GM12878 (cell line): ENCODE results near the gene BEST1. TPM values are rescaled to one million over a fixed set of nuclear protein-coding genes. Genes with fewer than 3 reads are reported as not detected.

Experiments
- ATAC-seq: fragments of 200-7000 bp; cut with Tn5 transposase; 3 replicates; pipeline ENCODE4 v1.9.1; 2020; ENCODE audit warnings: mild to moderate bottlenecking, moderate library complexity
- BruUV-seq: library from RNA; stranded (reverse); fragments of 400-500 nt; replicated peaks from 2 replicates; lab custom pipeline; 2021; lab: Mats Ljungman, UMichigan
- CTCF ChIA-PET: fragments of 300-600 bp; sonication (Branson Sonifier 250); formaldehyde crosslinking; extraction: SDS; loops from one replicate; lab custom pipeline; 2021; ENCODE audit warnings: inconsistent platforms; lab: Yijun Ruan, JAX
- POLR2A ChIA-PET: fragments of 350-600 bp; formaldehyde crosslinking; extraction: SDS; loops from one replicate; lab custom pipeline; 2021; ENCODE audit warnings: inconsistent platforms; lab: Charles Lee
- RAD21 ChIA-PET: fragments of 300-600 bp; sonication (Branson Sonifier 250); formaldehyde crosslinking; loops from one replicate; lab custom pipeline; 2023; ENCODE audit warnings: antibody characterized with exemption; ENCODE audit not compliant: unreplicated experiment; lab: Charles Lee
- SMC1A ChIA-PET: fragments of 300-600 bp; sonication (Branson Sonifier 250); formaldehyde crosslinking; loops from one replicate; lab custom pipeline; 2023; ENCODE audit not compliant: unreplicated experiment, uncharacterized antibody; lab: Charles Lee
- DNase-seq: peaks from one replicate; pipeline ENCODE4 v3.0.0-alpha.2; 2011; ENCODE audit warnings: low read depth, low spot score
- FAIRE-seq: peaks from 3 replicates; lab custom pipeline; 2011; peaks lifted over from hg19 to GRCh38; lab: Jason Lieb, UNC
- H2AFZ ChIP-seq: 2 replicates; pipeline ENCODE4 v1.6.0; 2011; ENCODE audit warnings: low read depth, low read length, control low read depth; ENCODE audit not compliant: control insufficient read depth
- H3K27ac ChIP-seq: 2 replicates; pipeline ENCODE4 v1.5.1; 2011; ENCODE audit warnings: control low read depth; ENCODE audit not compliant: control insufficient read depth, insufficient read depth
- H3K27me3 ChIP-seq, 2 experiments: replicated peaks in 1 of 2; 2 replicates each; pipeline versions ENCODE4 v1.6.0 to v1.6.1; 2011; ENCODE audit warnings: low read length in 1 of 2; ENCODE audit not compliant: control insufficient read depth in 2 of 2, insufficient read depth in 2 of 2
- H3K36me3 ChIP-seq, 2 experiments: 2 replicates each; pipeline ENCODE4 v1.5.1; 2011; ENCODE audit warnings: low read length in 1 of 2; ENCODE audit not compliant: control insufficient read depth in 2 of 2, insufficient read depth in 2 of 2
- H3K4me1 ChIP-seq: 2 replicates; pipeline ENCODE4 v1.6.1; 2011; ENCODE audit warnings: mild to moderate bottlenecking, low read length, moderate library complexity, mixed read lengths; ENCODE audit not compliant: control insufficient read depth, insufficient read depth
- H3K4me2 ChIP-seq: 2 replicates; pipeline ENCODE4 v1.6.0; 2011; ENCODE audit warnings: control low read depth; ENCODE audit not compliant: control insufficient read depth, insufficient read depth
- H3K4me3 ChIP-seq: fragments of 200-600 bp; sonication (generic); 2 replicates; pipeline ENCODE4 v1.5.1; 2016
- H3K79me2 ChIP-seq: 2 replicates; pipeline ENCODE4 v1.6.0; 2011; ENCODE audit warnings: low read length; ENCODE audit not compliant: control insufficient read depth, insufficient read depth
- H3K9ac ChIP-seq: 2 replicates; pipeline ENCODE4 v1.8.0; 2011; ENCODE audit warnings: low read length, control low read depth, mixed read lengths; ENCODE audit not compliant: control insufficient read depth, insufficient read depth
- H3K9me3 ChIP-seq: replicated peaks from 3 replicates; pipeline ENCODE4 v1.5.1; 2011; ENCODE audit warnings: mild to moderate bottlenecking, low read length; ENCODE audit not compliant: control insufficient read depth, insufficient read depth
- H4K20me1 ChIP-seq: 2 replicates; pipeline ENCODE4 v1.6.0; 2011; ENCODE audit not compliant: control insufficient read depth, insufficient read depth
- POLR2AphosphoS5 ChIP-seq: IDR thresholded peaks from 2 replicates; pipeline ENCODE4 v1.6.1; 2011; ENCODE audit warnings: mild to moderate bottlenecking, low read length, inconsistent platforms
- WGBS: methylation state at CpG from one replicate; pipeline ENCODE4 v1.1.6; 2016; ENCODE audit warnings: low lambda C conversion rate; ENCODE audit not compliant: insufficient replicate concordance, insufficient coverage; ENCODE audit errors: missing lambda C conversion rate; 5-methylcytosine and 5-hydroxymethylcytosine counted together
- in situ Hi-C: fragments of 300-500 bp; cut with MboI; formaldehyde crosslinking; loops from 9 replicates; pipeline ENCODE4 v1.14.3; 2018; ENCODE audit warnings: mixed read lengths
- intact Hi-C: fragments of 100-400 bp; cut with micrococcal nuclease; formaldehyde crosslinking; loops from one replicate; pipeline ENCODE4 v1.14.2; 2022; ENCODE audit not compliant: unreplicated experiment
- polyA plus RNA-seq, 11 experiments: library from polyadenylated mRNA; depleted of rRNA in 4 of 11; unstranded in 6 of 11; stranded (reverse) in 5 of 11; fragments of >200 nt; fragmentation: Nextera tagmentation in 4 of 11; fragmentation: Illumina TruSeq in 1 of 11; extraction: Ambion mirVana in 4 of 11; extraction: Trizol in 1 of 11; gene quantifications; 1 replicate in 1 of 11; 2 replicates in 10 of 11; pipeline versions ENCODE4 v1.2.1 to v1.2.3, GENCODE V29; 2011 to 2016; ENCODE audit warnings: inconsistent platforms in 2 of 11, missing spikeins in 2 of 11, low read depth in 1 of 11
- total RNA-seq, 4 experiments: library from RNA; depleted of rRNA in 3 of 4; stranded (reverse); fragments of >200 nt in 3 of 4; fragmentation: Illumina TruSeq in 1 of 4; extraction: Trizol in 1 of 4; gene quantifications; 2 replicates each; pipeline versions ENCODE4 v1.2.1 to v1.2.3, GENCODE V29; 2013 to 2021
- TF ChIP-seq, protein P1 (sequence below): fragments of 450-650 bp; IDR thresholded peaks from 2 replicates; pipeline ENCODE4 v1.6.1; 2016; ENCODE audit warnings: mild to moderate bottlenecking

The BEST1 gene
- total and polyA plus RNA-seq, 10 of the 15 experiments (the other 5 are each of a cell fraction or from before 2014, with no cell fraction given) = 0.03 to 3.4 (median 0.15) TPM; not detected in 1

GRCh38 chr11:61968758-61969390, 18.7 kb downstream of the BEST1 start:
- ChIA-PET SMC1A (interaction anchor here (0.7 to 5.8 kb wide), 6 partner anchors 12 to 139 kb away, joined by 3 to 29 read pairs (median 5); no protein-coding TSS in a partner anchor), POLR2A (interaction anchor here (2.0 to 2.2 kb wide), 2 partner anchors 154 to 213 kb away, joined by 5 to 12 read pairs; no protein-coding TSS in a partner anchor), CTCF (interaction anchor here (0.7 to 7.0 kb wide), 8 partner anchors 21 to 218 kb away, joined by 3 to 49 read pairs (median 4); partner anchors contain the start of genes FEN1 and TMEM258), RAD21 (interaction anchor here (1.0 to 2.7 kb wide), 6 partner anchors 21 to 154 kb away, joined by 3 to 13 read pairs (median 4); no protein-coding TSS in a partner anchor)
- DNase-seq (no peak), ATAC-seq (no peak), FAIRE-seq (no peak)
- Histone ChIP-seq H3K4me3 (peak overlapping the region; percentile 80), H3K79me2 (peaks cover 36% of the 10 kb centered on the region), H3K4me1 (peaks cover 48% of the 10 kb centered on the region), H3K36me3 (peaks cover 4 to 13% of the 10 kb centered on the region in 2 experiments), H3K4me2 (peak overlapping the region; percentile 72), H2AFZ (no peak overlapping the region), H4K20me1 (peaks cover 2% of the 10 kb centered on the region; the same call in 1 of the 2 replicates), H3K27ac (peak overlapping the region; percentile 96), H3K9ac (peak overlapping the region; percentile 93), H3K27me3 (no peaks in the 10 kb centered on the region), H3K9me3 (no peaks in the 10 kb centered on the region)
- TF ChIP-seq POLR2AphosphoS5 = no peak
- TF ChIP-seq, protein P1, sequence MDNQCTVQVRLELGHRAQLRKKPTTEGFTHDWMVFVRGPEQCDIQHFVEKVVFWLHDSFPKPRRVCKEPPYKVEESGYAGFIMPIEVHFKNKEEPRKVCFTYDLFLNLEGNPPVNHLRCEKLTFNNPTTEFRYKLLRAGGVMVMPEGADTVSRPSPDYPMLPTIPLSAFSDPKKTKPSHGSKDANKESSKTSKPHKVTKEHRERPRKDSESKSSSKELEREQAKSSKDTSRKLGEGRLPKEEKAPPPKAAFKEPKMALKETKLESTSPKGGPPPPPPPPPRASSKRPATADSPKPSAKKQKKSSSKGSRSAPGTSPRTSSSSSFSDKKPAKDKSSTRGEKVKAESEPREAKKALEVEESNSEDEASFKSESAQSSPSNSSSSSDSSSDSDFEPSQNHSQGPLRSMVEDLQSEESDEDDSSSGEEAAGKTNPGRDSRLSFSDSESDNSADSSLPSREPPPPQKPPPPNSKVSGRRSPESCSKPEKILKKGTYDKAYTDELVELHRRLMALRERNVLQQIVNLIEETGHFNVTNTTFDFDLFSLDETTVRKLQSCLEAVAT = peak; percentile 70
- in situ Hi-C loops (no loop called here), intact Hi-C loops (loop anchor here (5.0 kb wide), 4 partner anchors 83 to 172 kb away; partner anchors contain the start of genes FADS2 and INCENP)
- BruUV-seq = no TSS peak
- 92% methylated on average over 16 of the region's 16 CpGs for WGBS
